ENCODE measurements around the gene P4HB.

The P4HB gene

GRCh38 chr17:81901167-81902022 lies 41.1 kb upstream of the P4HB start:
- H3K9me3 Mint-ChIP-seq (ENCODE audit: low read depth), result no peaks in the 10 kb centered on the region

GRCh38 chr17:81900181-81900820 lies 40.0 kb upstream of the P4HB start:
- Mint-ChIP-seq H3K27me3 (peaks cover 5% of the 10 kb centered on the region), H3K9me3 (ENCODE audit: low read depth) (no peaks in the 10 kb centered on the region), H3K4me3 (no peak overlapping the region), H3K36me3 (peaks cover 8% of the 10 kb centered on the region), H3K4me1 (ENCODE audit: low read depth) (peaks cover 7% of the 10 kb centered on the region), H3K27ac (no peak overlapping the region)

More at GRCh38 chr17:81901167-81902022, 41.1 kb upstream of the P4HB start:
- no peak overlapping the region for H3K27ac Mint-ChIP-seq
- peaks cover 8% of the 10 kb centered on the region for H3K36me3 Mint-ChIP-seq
- H3K4me3 Mint-ChIP-seq, result peak overlapping the region; percentile 44
- peaks cover 5% of the 10 kb centered on the region for H3K27me3 Mint-ChIP-seq
- peaks cover 7% of the 10 kb centered on the region for H3K4me1 Mint-ChIP-seq (ENCODE audit: low read depth)

GRCh38 chr17:81899514-81900166 lies 39.3 kb upstream of the P4HB start:
- Mint-ChIP-seq H3K4me1 (ENCODE audit: low read depth) (peaks cover 7% of the 10 kb centered on the region), H3K36me3 (peaks cover 8% of the 10 kb centered on the region), H3K27ac (no peak overlapping the region), H3K4me3 (no peak overlapping the region), H3K27me3 (peaks cover 5% of the 10 kb centered on the region), H3K9me3 (ENCODE audit: low read depth) (no peaks in the 10 kb centered on the region)

- H3K36me3 Mint-ChIP-seq, result peaks cover 8% of the 10 kb centered on the region
- no peak overlapping the region for H3K27ac Mint-ChIP-seq
- no peaks in the 10 kb centered on the region for H3K9me3 Mint-ChIP-seq (ENCODE audit: low read depth)
- H3K4me1 Mint-ChIP-seq (ENCODE audit: low read depth), result peaks cover 7% of the 10 kb centered on the region
- peaks cover 5% of the 10 kb centered on the region for H3K27me3 Mint-ChIP-seq
- H3K4me3 Mint-ChIP-seq, result no peak overlapping the region
These were observed 38.5 kb upstream of the P4HB start for GRCh38 chr17:81898885-81899284.

GRCh38 chr17:81898029-81898866 lies 37.9 kb upstream of the P4HB start:
- Mint-ChIP-seq H3K9me3 (ENCODE audit: low read depth) (no peaks in the 10 kb centered on the region), H3K4me3 (no peak overlapping the region), H3K4me1 (ENCODE audit: low read depth) (peaks cover 10% of the 10 kb centered on the region), H3K27me3 (peaks cover 5% of the 10 kb centered on the region), H3K27ac (no peak overlapping the region), H3K36me3 (peaks cover 8% of the 10 kb centered on the region)

- Mint-ChIP-seq H3K9me3 (ENCODE audit: low read depth) (no peaks in the 10 kb centered on the region), H3K27ac (no peak overlapping the region), H3K4me1 (ENCODE audit: low read depth) (peaks cover 7% of the 10 kb centered on the region), H3K27me3 (no peaks in the 10 kb centered on the region), H3K36me3 (peaks cover 2% of the 10 kb centered on the region), H3K4me3 (no peak overlapping the region)
These were observed 35.1 kb upstream of the P4HB start for GRCh38 chr17:81895400-81895799.

GRCh38 chr17:81891303-81891552 lies 30.9 kb upstream of the P4HB start:
- peak overlapping the region; percentile 95 for H3K27ac Mint-ChIP-seq
- H3K9me3 Mint-ChIP-seq (ENCODE audit: low read depth), result no peaks in the 10 kb centered on the region
- peak overlapping the region; percentile 93 for H3K4me3 Mint-ChIP-seq
- H3K4me1 Mint-ChIP-seq (ENCODE audit: low read depth), result peaks cover 21% of the 10 kb centered on the region
- H3K36me3 Mint-ChIP-seq, result no peaks in the 10 kb centered on the region
- H3K27me3 Mint-ChIP-seq, result no peaks in the 10 kb centered on the region

- Mint-ChIP-seq H3K9me3 (ENCODE audit: low read depth) (no peaks in the 10 kb centered on the region), H3K4me3 (peak overlapping the region; percentile 88), H3K27ac (peak overlapping the region; percentile 93), H3K4me1 (ENCODE audit: low read depth) (peaks cover 23% of the 10 kb centered on the region), H3K36me3 (no peaks in the 10 kb centered on the region), H3K27me3 (no peaks in the 10 kb centered on the region)
These were observed 30.3 kb upstream of the P4HB start for GRCh38 chr17:81890447-81891302.

GRCh38 chr17:81889602-81890001 lies 29.3 kb upstream of the P4HB start:
- peak overlapping the region; percentile 88 for H3K4me3 Mint-ChIP-seq
- H3K27me3 Mint-ChIP-seq, result no peaks in the 10 kb centered on the region
- no peak overlapping the region for H3K27ac Mint-ChIP-seq
- H3K4me1 Mint-ChIP-seq (ENCODE audit: low read depth), result peaks cover 25% of the 10 kb centered on the region
- no peaks in the 10 kb centered on the region for H3K36me3 Mint-ChIP-seq
- no peaks in the 10 kb centered on the region for H3K9me3 Mint-ChIP-seq (ENCODE audit: low read depth)

GRCh38 chr17:81888988-81889595 lies 28.8 kb upstream of the P4HB start:
- Mint-ChIP-seq H3K27me3 (no peaks in the 10 kb centered on the region), H3K9me3 (ENCODE audit: low read depth) (no peaks in the 10 kb centered on the region), H3K4me1 (ENCODE audit: low read depth) (peaks cover 25% of the 10 kb centered on the region), H3K27ac (peak overlapping the region; percentile 73), H3K4me3 (peak overlapping the region; percentile 71), H3K36me3 (no peaks in the 10 kb centered on the region)

- Mint-ChIP-seq H3K4me3 (no peak overlapping the region), H3K27me3 (no peaks in the 10 kb centered on the region), H3K36me3 (no peaks in the 10 kb centered on the region), H3K9me3 (ENCODE audit: low read depth) (no peaks in the 10 kb centered on the region), H3K4me1 (ENCODE audit: low read depth) (peaks cover 23% of the 10 kb centered on the region), H3K27ac (peak overlapping the region; percentile 73)
These were observed 28.0 kb upstream of the P4HB start for GRCh38 chr17:81888105-81888987.

GRCh38 chr17:81885869-81886548 lies 25.7 kb upstream of the P4HB start:
- H3K4me1 Mint-ChIP-seq (ENCODE audit: low read depth), result peaks cover 21% of the 10 kb centered on the region
- H3K4me3 Mint-ChIP-seq, result no peak overlapping the region
- no peaks in the 10 kb centered on the region for H3K36me3 Mint-ChIP-seq
- no peaks in the 10 kb centered on the region for H3K27me3 Mint-ChIP-seq
- H3K27ac Mint-ChIP-seq, result peak overlapping the region; percentile 6
- H3K9me3 Mint-ChIP-seq (ENCODE audit: low read depth), result no peaks in the 10 kb centered on the region
